Daoy (cell line): ENCODE measurements around the gene NIM1K. TPM values are rescaled to one million over a fixed set of nuclear protein-coding genes. Genes with fewer than 3 reads are reported as not detected.
"Not testable (repeated sequence)": the region's sequence is repeated elsewhere in the genome, so short reads cannot be mapped to it uniquely, and the experiment has no call there.

Source experiments
- DNase-seq: peaks from one replicate; pipeline ENCODE4 v3.0.0-alpha.2; 2015; ENCODE audit warnings: low read depth
- total RNA-seq: library from RNA; depleted of rRNA; stranded (reverse); fragments of >200 nt; shearing (Covaris generic); gene quantifications from 2 replicates; pipeline ENCODE4 v1.2.3, GENCODE V29; 2014; rRNA removed

NIM1K gene
- not detected in 2 replicates for total RNA-seq

DNA sequence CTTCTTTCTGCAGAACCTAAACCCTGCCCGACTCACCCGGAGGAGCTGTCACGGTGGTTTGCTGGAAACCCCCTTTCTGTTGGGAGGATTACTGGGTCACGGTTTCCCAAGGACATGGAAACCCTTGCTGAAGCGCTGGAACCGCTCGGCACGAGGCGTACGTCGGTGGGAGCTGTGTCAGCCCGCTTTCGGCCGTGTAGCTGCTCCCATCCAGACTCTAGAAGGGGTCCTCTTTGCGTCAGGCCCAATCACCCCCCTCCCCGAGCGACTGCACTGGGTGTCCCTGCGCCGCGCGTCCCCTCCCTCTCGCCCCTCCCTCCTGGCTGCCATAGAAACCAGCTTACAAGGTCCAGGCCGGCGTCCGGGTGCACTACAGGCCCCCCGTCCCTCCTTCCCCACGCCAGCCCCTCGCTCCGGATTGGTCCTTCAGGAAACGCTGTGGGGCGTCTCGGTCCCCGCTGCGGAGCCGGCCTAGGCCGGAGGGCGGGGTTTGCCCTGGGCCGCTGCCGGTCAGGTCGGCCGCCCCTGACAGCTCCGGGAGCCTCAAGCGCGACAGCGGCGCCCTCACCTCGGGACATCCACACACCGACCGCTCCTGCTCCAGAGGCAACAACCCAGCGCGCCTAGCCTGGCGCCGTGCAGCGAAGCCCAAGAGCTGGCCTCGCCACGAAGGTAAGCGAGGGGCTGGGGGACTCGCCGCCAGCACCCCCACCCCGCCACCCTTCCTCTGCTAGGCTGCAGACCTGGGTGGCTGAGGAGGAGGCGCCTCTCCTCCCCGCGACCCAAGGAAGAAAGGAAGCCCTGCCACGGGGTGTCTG is at the start of gene NIM1K:
TSS of gene NIM1K (plus strand) at position 486 of the 818 bp plus-strand sequence. CDS start 53,551 bp downstream, outside the sequence.
- peak; percentile 53 for DNase-seq

DNA sequence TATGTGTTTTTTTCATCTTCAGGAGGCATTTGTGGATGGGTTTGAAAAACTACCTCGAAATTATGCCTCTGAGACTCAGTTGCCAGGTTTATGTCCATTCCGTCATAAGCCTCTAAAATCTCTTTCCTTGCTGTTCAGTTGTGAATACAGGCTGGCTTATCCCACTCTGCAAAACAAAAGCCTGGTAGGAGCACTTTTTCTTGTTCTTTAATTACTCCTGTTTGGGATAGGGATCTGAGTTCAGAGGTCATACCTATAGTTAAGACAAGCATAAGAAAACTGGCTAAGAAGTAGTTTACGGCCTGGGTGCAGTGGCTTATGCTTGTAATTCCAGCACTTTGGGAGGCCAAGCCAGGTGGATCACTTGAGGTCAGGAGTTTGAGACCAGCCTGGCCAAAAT is 47.0 kb upstream of the NIM1K start:
- DNase-seq, result no peak

DNA sequence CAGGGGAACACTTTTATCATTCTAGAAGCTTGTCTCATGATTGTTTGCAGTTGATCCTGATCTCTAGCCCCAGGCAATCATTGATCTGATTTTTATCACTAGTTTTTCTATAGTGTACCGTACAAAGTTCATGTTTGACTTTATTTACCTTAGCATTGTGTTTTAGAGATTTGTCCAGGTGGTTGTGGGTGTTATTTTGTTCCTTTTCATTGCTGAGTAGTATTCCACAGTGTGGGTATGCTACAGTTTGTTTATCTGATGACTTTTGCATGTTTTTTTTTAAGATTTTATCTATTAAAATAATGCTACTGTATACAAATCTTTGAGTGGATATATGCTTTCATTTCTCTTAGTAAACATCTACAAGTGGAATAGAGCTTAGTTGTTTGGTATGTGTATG is 45.1 kb upstream of the NIM1K start:
- DNase-seq, result no peak

DNA sequence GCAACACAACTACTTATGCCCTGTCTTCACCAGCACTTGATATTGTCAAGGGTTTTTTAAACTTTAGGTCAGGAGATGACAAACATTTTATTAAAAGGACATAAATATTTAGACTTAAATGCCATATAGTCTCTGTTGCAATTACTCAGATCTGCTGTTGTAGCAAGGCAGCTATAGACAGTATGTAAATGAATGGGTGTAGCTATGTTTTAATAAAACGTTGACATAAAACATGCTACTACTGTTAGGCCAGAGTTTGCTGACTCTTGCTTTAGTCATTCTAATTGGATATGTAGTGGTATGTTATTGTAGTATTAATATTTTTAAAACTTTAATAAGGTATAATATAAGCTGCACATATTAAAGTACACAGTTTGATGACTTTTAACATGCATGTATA is 43.6 kb upstream of the NIM1K start:
- no peak for DNase-seq

DNA sequence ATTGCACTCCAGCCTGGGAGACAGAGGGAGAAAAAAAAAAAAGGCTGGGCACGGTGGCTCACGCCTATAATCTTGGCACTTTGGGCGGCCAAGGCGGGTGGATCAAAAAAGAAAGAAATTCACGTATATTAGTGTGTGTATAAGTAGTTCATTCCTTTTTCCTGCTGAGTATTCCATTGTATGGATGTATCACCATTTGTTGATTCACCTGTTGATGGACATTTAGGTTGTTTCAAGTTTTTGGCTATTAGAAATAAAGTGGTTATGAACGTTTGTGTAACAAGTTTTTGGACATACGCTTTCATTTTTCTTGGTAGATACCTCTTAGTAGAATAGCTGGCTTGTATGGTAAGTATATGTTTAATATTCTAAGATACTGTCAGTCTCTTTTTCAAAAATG is 42.8 kb upstream of the NIM1K start:
- no peak for DNase-seq

DNA sequence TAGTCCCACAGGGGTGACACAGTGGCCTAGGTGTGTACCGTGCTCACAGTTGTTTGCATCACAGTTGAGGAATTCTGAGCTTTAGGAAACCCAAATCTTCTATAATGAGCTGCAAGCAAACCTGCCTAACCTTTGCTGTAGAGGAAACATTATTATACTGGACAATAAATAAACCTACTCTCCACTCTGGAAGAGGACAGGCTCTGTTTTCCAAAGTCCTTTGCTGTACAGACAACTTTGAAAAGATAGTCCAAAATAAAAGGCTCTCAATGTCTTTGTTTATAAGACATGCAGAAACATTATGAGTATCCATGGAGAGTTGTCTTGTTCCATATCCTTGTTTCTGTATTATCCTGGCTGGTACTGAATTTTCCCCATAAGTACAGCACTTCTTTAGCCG is 42.0 kb upstream of the NIM1K start:
- no peak for DNase-seq

DNA sequence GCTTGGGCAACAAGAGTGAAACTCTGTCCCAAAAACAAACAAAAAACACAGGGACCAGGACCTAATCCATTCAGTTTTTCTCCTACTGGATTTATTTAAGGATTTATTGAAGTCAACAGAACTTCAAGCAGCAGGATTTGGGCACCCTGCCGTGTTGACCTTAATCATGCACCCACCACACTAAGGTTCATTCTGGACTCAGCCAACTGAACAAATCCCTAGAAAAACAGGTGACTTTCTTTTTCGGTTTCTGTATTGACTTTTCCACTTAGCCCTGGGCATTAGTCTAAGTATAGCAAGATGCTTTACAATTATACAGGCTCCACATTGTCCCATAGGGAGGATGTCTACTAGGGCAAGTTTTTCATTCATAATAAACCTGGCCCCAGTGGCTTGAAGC is 41.3 kb upstream of the NIM1K start:
- DNase-seq, result no peak

DNA sequence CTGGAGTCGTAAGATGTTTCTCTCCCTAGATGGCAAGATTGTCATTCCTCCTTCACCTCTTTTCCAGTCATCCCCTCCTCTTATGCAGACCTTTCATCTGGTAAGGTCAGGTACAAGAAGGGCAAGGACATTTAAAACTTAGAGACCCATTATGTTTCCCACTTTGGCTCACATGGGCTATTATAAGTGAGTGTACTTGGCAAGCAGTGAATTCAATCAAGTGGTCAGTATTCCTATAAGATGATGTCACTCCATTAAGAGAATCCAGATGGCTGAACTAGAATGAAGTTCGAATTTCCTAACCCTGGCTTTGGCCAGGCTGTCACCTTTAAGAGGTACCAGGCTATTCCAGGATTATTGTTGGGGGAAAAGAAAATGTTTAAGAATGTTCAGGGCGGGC is 39.1 kb upstream of the NIM1K start:
- no peak for DNase-seq

DNA sequence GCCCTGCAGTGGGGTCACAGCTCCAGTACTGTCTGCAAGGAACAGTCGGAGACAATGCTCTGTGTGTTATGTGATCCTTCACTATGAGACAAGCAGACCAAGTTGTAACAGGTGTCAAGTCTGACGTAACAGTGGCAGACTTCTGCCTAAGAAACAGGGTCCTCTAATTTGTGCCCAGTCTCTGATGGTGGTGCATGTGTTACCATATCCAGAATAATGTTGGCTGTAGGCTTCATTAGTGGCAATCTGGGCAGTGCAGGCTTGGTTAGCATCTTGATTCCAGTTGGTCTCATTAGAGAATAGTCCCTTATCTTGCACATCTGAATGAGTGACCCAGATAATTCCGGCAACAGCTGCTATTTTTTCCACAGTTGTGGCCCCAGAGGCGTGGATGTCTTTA is 37.6 kb upstream of the NIM1K start:
- no peak for DNase-seq

DNA sequence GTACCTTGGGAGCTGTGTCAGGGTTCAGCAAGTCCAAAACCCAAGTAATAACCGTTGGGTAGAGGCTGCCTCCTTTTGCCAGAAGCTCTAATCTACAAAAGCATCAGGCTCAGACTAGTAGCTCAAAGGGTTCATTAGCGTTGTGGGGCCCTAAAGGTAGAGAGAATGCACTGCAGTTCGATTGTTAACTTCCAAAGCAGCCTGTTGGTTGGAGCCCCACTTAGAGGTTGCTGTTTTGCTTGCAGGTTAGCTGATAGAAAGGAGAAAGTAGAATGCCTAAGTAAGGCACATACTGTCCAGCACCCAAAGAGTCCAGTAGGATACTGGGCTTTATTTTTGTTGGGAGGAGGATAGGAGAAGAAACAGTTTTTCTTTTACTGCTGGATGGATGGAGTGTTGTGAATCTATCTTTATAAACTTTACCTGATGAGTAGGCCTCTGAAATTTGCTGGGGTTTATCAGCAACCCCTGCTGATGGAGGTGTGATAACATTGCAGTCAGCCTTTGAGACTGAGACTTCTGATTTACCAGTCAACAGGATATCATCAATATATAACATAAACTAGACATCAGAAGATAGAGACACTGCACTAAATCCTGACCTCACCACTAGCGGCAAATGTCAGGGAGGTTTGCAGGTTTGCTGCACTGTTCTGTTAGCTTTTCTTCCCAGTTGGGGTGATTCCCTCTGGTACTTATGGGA is 36.5 kb upstream of the NIM1K start:
- no peak for DNase-seq

DNA sequence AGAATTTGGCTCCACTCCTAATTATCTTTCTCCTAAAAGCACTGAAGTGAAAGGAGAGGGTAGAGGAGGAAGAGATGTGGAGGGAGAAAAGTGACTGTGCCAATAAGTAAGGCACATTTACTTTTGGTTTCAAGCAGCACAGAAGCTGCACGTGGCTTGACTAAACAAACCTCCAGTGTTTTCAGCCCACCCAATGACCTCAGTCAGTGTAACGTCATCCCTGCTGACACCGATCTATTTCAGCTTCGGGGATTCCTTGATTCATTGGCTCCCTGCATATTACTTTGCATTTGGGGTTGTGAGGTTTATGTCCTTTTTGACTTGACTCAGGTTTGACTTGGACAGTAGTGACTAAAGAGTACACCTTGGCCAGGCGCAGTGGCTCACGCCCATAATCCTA is 35.6 kb upstream of the NIM1K start:
- DNase-seq, result peak; percentile 20

DNA sequence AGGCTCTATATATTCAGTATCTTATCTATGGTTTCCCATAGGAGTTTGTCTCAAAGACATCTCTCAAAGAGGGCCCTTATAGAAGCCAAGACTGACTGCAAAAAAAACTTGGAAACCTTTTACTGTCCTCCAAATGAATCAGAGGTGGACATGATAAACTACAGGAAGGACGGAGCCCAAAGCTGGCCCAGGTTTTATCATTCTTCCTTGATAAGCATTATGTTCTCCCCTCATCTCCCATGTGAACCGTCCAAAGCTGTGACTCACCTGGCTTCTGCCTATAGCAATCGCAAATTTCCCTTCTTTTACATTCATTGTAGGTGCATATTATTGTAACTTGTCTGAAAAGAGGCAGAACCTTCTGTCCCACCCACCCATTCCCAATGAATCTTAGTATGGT is 35.0 kb upstream of the NIM1K start:
- DNase-seq, result no peak

DNA sequence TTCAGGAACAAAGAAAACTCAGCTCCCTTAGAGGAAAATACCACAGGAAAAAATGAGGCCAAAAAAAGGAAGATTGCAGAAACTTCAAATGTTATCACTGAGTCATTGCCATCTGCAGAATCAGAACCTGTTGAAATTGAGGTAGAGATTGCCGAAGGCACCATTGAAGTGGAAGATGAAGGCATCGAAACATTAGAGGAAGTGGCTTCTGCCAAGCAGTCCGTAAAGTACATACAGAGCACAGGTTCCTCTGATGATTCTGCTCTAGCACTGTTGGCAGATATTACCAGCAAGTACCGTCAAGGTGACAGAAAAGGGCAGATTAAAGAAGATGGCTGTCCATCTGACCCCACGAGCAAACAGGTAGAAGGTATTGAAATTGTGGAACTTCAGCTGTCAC is 30.8 kb upstream of the NIM1K start:
- no peak for DNase-seq

DNA sequence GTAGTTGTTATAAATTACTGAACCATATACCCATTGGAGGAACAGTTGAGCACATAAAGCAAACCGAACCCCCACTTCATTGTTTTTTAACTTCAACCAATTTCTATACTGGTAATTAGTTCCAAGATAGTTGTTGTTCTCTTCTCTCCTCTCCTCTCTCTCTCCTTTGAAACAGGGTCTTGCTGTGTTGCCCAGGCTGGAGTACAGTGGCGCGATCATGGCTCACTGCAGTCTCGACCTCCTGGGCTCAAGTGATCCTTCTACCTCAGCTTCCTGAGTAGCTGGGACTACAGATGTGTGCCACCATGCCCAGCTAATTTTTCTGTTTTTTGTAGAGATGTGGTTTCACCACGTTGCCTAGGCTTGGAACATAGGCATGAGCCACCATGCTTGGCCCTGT is 27.2 kb upstream of the NIM1K start:
- not testable (repeated sequence) for DNase-seq

DNA sequence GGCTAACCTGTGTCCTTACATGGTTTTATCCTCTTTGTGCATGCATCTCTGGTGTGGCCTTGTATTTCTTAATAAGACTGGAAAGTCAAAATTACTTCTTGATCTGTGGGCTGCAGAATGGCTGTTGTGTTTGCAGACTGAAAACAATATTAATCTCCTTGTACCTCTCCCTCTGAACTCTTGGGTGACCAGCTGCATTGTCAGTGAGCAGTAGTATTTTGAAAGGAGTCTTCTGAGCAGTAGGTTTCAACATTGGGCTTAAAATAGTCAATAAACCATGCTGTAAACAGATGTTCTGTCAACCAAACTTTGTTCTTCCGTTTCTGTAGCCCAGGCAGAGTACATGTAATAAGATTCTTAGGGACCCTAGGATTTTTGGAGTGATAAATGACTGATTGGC is 26.7 kb upstream of the NIM1K start:
- DNase-seq, result no peak

DNA sequence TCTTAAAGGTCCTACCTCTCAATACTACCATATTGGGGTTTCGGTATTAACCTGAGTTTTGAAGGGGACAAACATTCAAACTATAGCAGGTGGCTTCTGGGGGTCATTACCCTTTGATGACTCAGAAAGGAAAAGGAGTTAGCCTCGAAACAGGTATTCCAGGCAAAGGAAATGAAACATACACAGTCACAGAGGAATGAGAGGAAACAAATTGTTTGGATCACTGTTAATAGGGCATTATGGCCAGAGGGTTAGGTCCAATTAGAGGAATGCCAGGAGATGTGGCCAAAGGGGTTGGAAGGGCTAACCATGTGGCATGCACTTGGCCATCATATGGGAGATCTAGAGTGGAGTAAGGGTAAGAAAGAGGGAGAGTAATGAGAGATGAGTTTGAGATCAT is 23.9 kb upstream of the NIM1K start:
- DNase-seq, result no peak

DNA sequence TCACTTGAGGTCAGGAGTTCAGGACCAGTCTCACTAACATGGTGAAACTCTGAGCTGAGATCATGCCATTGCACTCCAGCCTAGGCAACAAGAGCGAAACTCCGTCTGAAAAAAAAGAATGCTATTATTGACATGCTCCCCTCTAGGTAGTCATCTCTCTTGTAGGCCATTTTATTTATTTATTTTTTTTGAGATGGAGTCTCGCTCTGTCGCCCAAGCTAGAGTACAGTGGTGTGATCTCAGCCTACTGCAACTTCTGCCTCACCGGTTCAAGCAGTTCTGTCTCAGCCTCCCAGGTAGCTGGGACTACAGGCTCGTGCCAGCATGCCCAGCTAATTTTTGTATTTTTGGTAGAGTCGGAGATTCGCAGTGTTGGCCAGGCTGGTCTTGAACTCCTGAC is 20.6 kb upstream of the NIM1K start:
- no peak for DNase-seq

DNA sequence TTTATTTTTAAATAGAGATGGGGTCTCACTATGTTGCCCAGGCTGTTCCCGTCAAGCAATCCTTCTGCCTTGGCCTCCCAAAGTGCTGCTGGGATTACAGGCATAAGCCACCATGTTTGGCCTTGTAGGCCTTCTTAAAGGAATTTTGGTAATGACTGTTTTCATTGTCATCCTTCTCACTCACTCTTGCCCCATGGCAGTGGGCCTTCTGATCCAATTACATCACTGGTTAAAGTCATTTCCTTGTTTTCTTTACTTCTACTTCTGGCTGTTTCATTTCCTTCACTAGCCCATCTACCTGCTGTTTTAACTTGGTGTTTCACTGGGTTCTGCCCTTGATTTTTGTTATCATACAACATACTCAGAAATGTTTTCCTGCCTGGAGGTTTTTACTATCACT is 20.1 kb upstream of the NIM1K start:
- no peak for DNase-seq

DNA sequence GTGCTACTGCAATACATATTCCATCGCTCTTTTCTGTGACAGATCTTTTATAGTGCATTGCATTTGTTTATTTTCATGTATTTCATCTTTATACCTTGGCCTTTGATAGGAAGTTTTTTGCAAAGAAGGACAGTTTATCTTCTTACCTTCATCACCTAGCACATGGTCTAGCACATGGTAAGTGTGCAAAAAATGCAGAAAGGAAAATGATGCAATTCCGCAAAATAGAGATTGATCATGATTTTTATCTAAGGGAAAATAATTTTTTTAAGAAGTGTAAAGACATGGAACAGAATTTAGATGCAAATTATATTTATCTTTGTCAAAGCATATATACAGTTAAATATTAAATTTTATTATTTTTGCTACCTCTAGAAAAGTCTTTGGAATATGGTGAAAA is 19.2 kb upstream of the NIM1K start:
- DNase-seq, result no peak

DNA sequence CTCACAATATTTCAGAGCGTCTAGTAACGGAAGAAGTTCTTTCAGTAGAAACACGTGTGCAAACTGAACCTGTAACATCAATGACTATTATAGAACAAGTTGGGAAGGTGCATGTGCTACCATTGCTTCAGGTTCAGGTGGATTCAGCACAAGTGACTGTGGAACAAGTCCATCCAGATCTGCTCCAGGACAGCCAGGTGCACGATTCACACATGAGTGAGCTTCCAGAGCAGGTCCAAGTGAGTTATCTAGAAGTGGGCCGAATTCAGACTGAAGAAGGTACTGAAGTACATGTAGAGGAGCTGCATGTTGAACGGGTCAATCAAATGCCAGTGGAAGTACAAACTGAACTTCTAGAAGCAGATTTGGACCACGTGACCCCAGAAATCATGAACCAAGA is 17.4 kb upstream of the NIM1K start:
- DNase-seq, result no peak

DNA sequence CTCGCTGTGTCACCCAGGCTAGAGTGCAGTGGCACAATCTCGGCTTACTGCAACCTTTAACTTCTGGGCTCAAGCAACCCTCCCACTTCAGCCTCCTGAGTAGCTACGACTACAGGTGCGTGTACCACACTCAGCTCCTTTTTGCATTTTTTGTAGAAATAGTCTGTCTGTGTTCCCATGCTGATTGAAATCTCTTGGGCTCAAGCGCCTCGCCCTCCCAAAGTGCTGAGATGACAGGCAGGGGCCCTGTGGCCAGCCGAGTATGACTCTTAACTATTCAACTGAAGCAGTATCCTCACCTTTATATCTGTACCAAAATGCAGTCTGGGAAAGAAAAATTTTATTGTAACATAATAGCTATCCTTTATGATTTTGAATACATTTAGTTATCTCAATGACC is 12.2 kb upstream of the NIM1K start:
- DNase-seq, result no peak

DNA sequence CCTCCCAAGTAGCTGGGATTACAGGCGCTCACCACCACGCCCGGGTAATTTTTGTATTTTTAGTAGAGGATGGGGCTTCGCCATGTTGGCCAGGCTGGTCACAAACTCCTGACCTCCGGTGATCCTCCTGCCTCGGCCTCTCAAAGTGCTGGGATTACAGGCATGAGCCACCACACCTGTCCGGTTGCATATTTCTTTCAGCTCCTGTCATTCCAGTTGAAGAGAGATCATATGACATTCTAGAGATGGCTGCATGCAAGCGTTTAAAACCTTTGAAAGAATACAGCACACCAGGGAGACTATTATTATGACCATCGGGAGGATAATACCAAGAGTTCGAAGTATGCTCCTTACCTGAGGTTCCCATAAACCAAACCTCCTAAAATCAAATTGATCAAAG is 9.6 kb upstream of the NIM1K start:
- no peak for DNase-seq

DNA sequence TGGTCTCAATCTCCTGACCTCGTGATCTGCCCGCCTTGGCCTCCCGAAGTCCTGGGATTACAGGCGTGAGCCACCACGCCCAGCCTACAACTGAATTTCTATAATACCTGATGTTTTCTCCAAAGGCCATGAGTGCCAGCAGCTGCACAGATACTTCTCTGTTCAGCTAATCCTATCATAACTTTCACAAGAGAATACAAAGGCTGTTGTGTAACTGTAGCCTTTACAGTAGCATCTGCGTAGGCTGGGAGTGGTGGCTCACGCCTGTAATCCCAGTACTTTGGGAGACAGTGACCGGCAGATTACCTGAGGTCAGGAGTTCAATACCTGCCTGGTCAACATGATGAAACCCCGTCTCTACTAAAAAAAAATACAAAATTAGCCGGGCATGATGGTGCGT is 8.9 kb upstream of the NIM1K start:
- DNase-seq, result not testable (repeated sequence)
